IMR-90 (cell line): ENCODE measurements around the gene NKAP. TPM values are rescaled to one million over a fixed set of nuclear protein-coding genes. Genes with fewer than 3 reads are reported as not detected.

Experiments used
- ATAC-seq: fragments of 200-7000 bp; cut with Tn5 transposase; 2 replicates; pipeline ENCODE4 v1.9.1; 2020; ENCODE audit warnings: low read depth, mild to moderate bottlenecking, moderate library complexity
- BruUV-seq: library from RNA; stranded (reverse); fragments of 400-500 nt; replicated peaks from 2 replicates; lab custom pipeline; 2021; lab: Mats Ljungman, UMichigan
- CTCF ChIA-PET: fragments of 300-600 bp; formaldehyde crosslinking; extraction: SDS; loops from one replicate; lab custom pipeline; 2021; ENCODE audit warnings: antibody characterized with exemption; lab: Yijun Ruan, JAX
- POLR2A ChIA-PET: fragments of 300-600 bp; sonication (Branson Sonifier 250); formaldehyde crosslinking; loops from one replicate; lab custom pipeline; 2022; ENCODE audit warnings: antibody characterized with exemption; ENCODE audit not compliant: unreplicated experiment; lab: Charles Lee
- DNase-seq: peaks from one replicate; pipeline ENCODE4 v3.0.0; 2013
- H2AFZ ChIP-seq: replicated peaks from 2 replicates; pipeline ENCODE3; 2013; ENCODE audit warnings: low read length, mild to moderate bottlenecking; ENCODE audit not compliant: poor library complexity
- H2AK5ac ChIP-seq: 2 replicates; pipeline ENCODE4 v1.6.1; 2013; ENCODE audit warnings: low read depth, low read length, inconsistent platforms
- H2AK9ac ChIP-seq: replicated peaks from 2 replicates; pipeline ENCODE3; 2013; ENCODE audit warnings: mild to moderate bottlenecking, low read depth, low read length, moderate library complexity; ENCODE audit not compliant: poor library complexity
- H2BK120ac ChIP-seq: 2 replicates; pipeline ENCODE4 v1.6.1; 2013; ENCODE audit warnings: low read depth, low read length, inconsistent platforms
- H2BK15ac ChIP-seq: 3 replicates; pipeline ENCODE4 v1.6.1; 2013; ENCODE audit warnings: low read depth, low read length, inconsistent platforms
- H2BK20ac ChIP-seq: 2 replicates; pipeline ENCODE4 v1.6.1; 2013; ENCODE audit warnings: low read depth, mild to moderate bottlenecking, inconsistent platforms, low read length, moderate library complexity
- H2BK5ac ChIP-seq: 2 replicates; pipeline ENCODE4 v1.6.1; 2013; ENCODE audit warnings: mild to moderate bottlenecking, low read depth, low read length, inconsistent platforms; ENCODE audit not compliant: poor library complexity, severe bottlenecking
- H3K14ac ChIP-seq: replicated peaks from 2 replicates; pipeline ENCODE4 v1.6.1; 2013; ENCODE audit warnings: low read depth, low read length, inconsistent platforms
- H3K18ac ChIP-seq: 2 replicates; pipeline ENCODE4 v1.6.1; 2013; ENCODE audit warnings: low read depth, low read length, control low read depth
- H3K23ac ChIP-seq: 2 replicates; pipeline ENCODE4 v1.6.1; 2013; ENCODE audit warnings: low read depth, low read length, inconsistent platforms
- H3K27ac ChIP-seq: 2 replicates; pipeline ENCODE4 v1.5.1; 2013; ENCODE audit warnings: mild to moderate bottlenecking, control low read depth, low read length; ENCODE audit not compliant: insufficient read depth
- H3K27me3 ChIP-seq: 2 replicates; pipeline ENCODE4 v1.6.1; 2013; ENCODE audit warnings: low read length; ENCODE audit not compliant: control insufficient read depth, insufficient read depth
- H3K36me3 ChIP-seq: 2 replicates; pipeline ENCODE4 v1.6.1; 2013; ENCODE audit warnings: low read length, mixed read lengths; ENCODE audit not compliant: control insufficient read depth, insufficient read depth
- H3K4ac ChIP-seq: 2 replicates; pipeline ENCODE4 v1.6.1; 2013; ENCODE audit warnings: low read depth, low read length, inconsistent platforms
- H3K4me1 ChIP-seq: 2 replicates; pipeline ENCODE4 v1.6.1; 2013; ENCODE audit warnings: low read length, mixed read lengths; ENCODE audit not compliant: control insufficient read depth, insufficient read depth
- H3K4me2 ChIP-seq: 2 replicates; pipeline ENCODE4 v1.6.1; 2013; ENCODE audit warnings: low read depth, mild to moderate bottlenecking, control low read depth, low read length, moderate library complexity
- H3K4me3 ChIP-seq: 2 replicates; pipeline ENCODE4 v1.5.1; 2013; ENCODE audit warnings: low read depth, mild to moderate bottlenecking, control low read depth, low read length, moderate library complexity; ENCODE audit not compliant: insufficient read depth
- H3K56ac ChIP-seq: 2 replicates; pipeline ENCODE4 v1.6.1; 2013; ENCODE audit warnings: low read length, inconsistent platforms; ENCODE audit not compliant: insufficient read depth; ENCODE audit errors: extremely low read depth
- H3K79me1 ChIP-seq, 2 experiments: 2 replicates each; pipeline ENCODE4 v1.6.1; 2013; ENCODE audit warnings: low read length in 2 of 2, inconsistent platforms in 1 of 2, low read depth in 1 of 2
- H3K9ac ChIP-seq: 2 replicates; pipeline ENCODE4 v1.6.1; 2013; ENCODE audit warnings: low read depth, low read length, control low read depth
- H3K9me1 ChIP-seq: 2 replicates; pipeline ENCODE4 v1.6.1; 2013; ENCODE audit warnings: low read length, inconsistent platforms; ENCODE audit not compliant: insufficient read depth
- H3K9me3 ChIP-seq: 2 replicates; pipeline ENCODE4 v1.6.1; 2013; ENCODE audit warnings: low read length; ENCODE audit not compliant: control insufficient read depth, insufficient read depth
- H4K20me1 ChIP-seq: 2 replicates; pipeline ENCODE4 v1.6.1; 2013; ENCODE audit warnings: low read length, inconsistent platforms; ENCODE audit not compliant: insufficient read depth
- H4K5ac ChIP-seq: 2 replicates; pipeline ENCODE4 v1.6.1; 2013; ENCODE audit warnings: mild to moderate bottlenecking, low read depth, low read length, control low read depth
- H4K8ac ChIP-seq, 2 experiments: 2 replicates each; pipeline ENCODE4 v1.6.1; 2013; ENCODE audit warnings: low read depth in 2 of 2, low read length in 2 of 2, control low read depth in 1 of 2, inconsistent platforms in 1 of 2
- H4K91ac ChIP-seq: 2 replicates; pipeline ENCODE4 v1.6.1; 2013; ENCODE audit warnings: low read depth, low read length, inconsistent platforms; ENCODE audit not compliant: insufficient read depth
- BHLHE40 ChIP-seq: fragments of 150-350 bp; IDR thresholded peaks from 2 replicates; pipeline ENCODE4 v1.6.1; 2016; ENCODE audit warnings: mild to moderate bottlenecking, low read depth, low read length
- CHD1 ChIP-seq: IDR thresholded peaks from 2 replicates; pipeline ENCODE4 v1.6.1; 2012; ENCODE audit warnings: low read depth, low read length, improper control_type of control experiment
- FOS ChIP-seq: fragments of 150-350 bp; IDR thresholded peaks from 2 replicates; pipeline ENCODE4 v1.6.1; 2016; ENCODE audit warnings: low read depth, low read length
- MAFK ChIP-seq: IDR thresholded peaks from 2 replicates; pipeline ENCODE4 v1.6.1; 2012; ENCODE audit warnings: low read depth, low read length, improper control_type of control experiment
- MAZ ChIP-seq: IDR thresholded peaks from 2 replicates; pipeline ENCODE4 v1.6.1; 2012; ENCODE audit warnings: low read depth, mild to moderate bottlenecking, low read length, improper control_type of control experiment, moderate library complexity, borderline replicate concordance
- MXI1 ChIP-seq: IDR thresholded peaks from 2 replicates; pipeline ENCODE4 v1.6.1; 2012; ENCODE audit warnings: low read depth, mild to moderate bottlenecking, low read length, moderate library complexity, borderline replicate concordance
- NFE2L2 ChIP-seq: fragments of 150-350 bp; IDR thresholded peaks from 2 replicates; pipeline ENCODE4 v1.6.1; 2016; ENCODE audit warnings: low read depth, mild to moderate bottlenecking, low read length
- POLR2A ChIP-seq: IDR thresholded peaks from 2 replicates; pipeline ENCODE4 v1.6.1; 2012; ENCODE audit warnings: mild to moderate bottlenecking, low read depth, low read length
- RCOR1 ChIP-seq: IDR thresholded peaks from 2 replicates; pipeline ENCODE4 v1.6.1; 2012; ENCODE audit warnings: mild to moderate bottlenecking, low read length, improper control_type of control experiment; ENCODE audit not compliant: insufficient replicate concordance
- RFX5 ChIP-seq: IDR thresholded peaks from 2 replicates; pipeline ENCODE4 v1.8.0; 2012; ENCODE audit warnings: low read depth, mild to moderate bottlenecking, low read length, moderate library complexity
- SMC3 ChIP-seq: fragments of 150-350 bp; IDR thresholded peaks from 2 replicates; pipeline ENCODE4 v1.6.1; 2016; ENCODE audit warnings: low read depth, mild to moderate bottlenecking, antibody characterized with exemption, low read length, moderate library complexity
- WGBS, 2 experiments: methylation state at CpG; one replicate each; pipeline versions ENCODE4 v1.1.5 to v1.1.7; 2013; ENCODE audit warnings: missing lambda C conversion rate in 2 of 2; ENCODE audit not compliant: insufficient read length in 1 of 2; ENCODE audit errors: extremely low coverage in 2 of 2; 5-methylcytosine and 5-hydroxymethylcytosine counted together
- dilution Hi-C: fragments of 300-500 bp; cut with HindIII; formaldehyde crosslinking; loops from one replicate; pipeline ENCODE4 v1.14.3; 2018; ENCODE audit warnings: low sequenced_read_pairs; ENCODE audit not compliant: unreplicated experiment
- in situ Hi-C: fragments of 300-500 bp; cut with MboI; formaldehyde crosslinking; loops from 3 replicates; pipeline ENCODE4 v1.14.3; 2019; ENCODE audit warnings: low sequenced_read_pairs, inconsistent platforms, mixed read lengths
- intact Hi-C: fragments of 100-400 bp; cut with micrococcal nuclease; formaldehyde crosslinking; loops from 2 replicates; pipeline ENCODE4 v1.10.0; 2022
- polyA plus RNA-seq, 3 experiments: library from polyadenylated mRNA; depleted of rRNA; stranded (reverse); fragments of >200 nt; gene quantifications; 2 replicates each; pipeline ENCODE4 v1.2.3, GENCODE V29; 2012; ENCODE audit warnings: low replicate concordance in 1 of 3
- total RNA-seq: library from RNA; depleted of rRNA; stranded (reverse); fragments of >200 nt; gene quantifications from 2 replicates; pipeline ENCODE4 v1.2.3, GENCODE V29; 2012
- TF ChIP-seq, protein P1 (sequence below): conservative IDR thresholded peaks from 2 replicates; pipeline ENCODE4 v1.5.1; 2012; ENCODE audit warnings: mild to moderate bottlenecking, low read depth, low read length, improper control_type of control experiment
- TF ChIP-seq, protein P2 (sequence below): fragments of 150-350 bp; IDR thresholded peaks from 2 replicates; pipeline ENCODE4 v1.6.1; 2017; ENCODE audit warnings: mild to moderate bottlenecking, antibody characterized with exemption, low read length, low read depth
- TF ChIP-seq, protein P3 (sequence below): fragments of 150-350 bp; IDR thresholded peaks from 2 replicates; pipeline ENCODE4 v1.6.1; 2016; ENCODE audit warnings: low read depth, mild to moderate bottlenecking, low read length, moderate library complexity, borderline replicate concordance

Gene NKAP
- total and polyA plus RNA-seq, 2 of the 4 experiments (the other 2 are of a cell fraction): 1.3 to 2.7 TPM

DNA sequence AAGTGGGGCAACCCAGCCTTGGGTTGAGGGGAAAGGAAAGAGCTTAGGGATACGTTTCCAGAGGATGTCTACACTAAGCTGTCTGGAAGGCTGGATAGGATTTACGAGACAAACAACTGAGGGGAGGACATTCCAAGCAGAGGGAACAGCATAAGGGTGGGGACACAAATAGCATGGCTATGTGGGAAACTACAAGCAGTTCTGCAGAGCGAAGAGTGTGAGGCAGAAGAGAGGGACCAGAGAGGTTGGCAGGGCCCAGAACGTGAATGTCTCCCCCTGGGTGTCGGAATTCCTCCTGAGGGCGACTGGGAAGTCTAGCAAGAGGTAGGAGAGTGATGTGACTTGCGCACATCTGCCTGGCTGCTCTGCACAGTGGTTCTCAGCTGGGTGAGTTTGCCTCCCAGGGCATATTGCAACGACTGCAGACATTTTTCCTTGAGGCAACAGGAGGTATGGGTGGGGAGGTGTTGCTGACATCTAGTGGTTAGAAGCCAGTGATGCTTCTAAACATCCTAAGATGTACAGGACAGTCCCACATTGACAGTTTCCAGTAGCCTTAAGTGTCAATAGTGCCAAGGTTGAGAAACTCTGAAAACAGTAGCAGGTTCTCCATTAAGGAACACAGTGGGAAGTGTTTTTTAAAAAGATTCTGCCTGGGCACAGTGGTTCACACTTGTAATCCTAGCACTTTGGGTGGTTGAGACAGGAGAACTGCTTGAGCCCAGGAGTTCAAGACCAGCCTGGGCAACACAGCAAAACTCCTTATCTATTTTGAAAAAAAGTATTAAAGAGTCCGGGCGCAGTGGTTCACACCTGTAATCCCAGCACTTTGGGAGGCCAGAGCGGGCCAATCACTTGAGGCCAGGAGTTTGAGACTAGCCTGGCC is 62.8 kb downstream of the NKAP start:
- Histone ChIP-seq H2BK15ac (no peak overlapping the region), H3K18ac (no peak overlapping the region), H3K27ac (no peak overlapping the region), H2AFZ (no peak overlapping the region), H3K9ac (no peak overlapping the region), H3K23ac (no peak overlapping the region), H2BK5ac (no peak overlapping the region), H4K5ac (no peak overlapping the region), H3K79me1 (no peaks in the 10 kb centered on the region), H4K8ac (no peak overlapping the region), H3K36me3 (no peaks in the 10 kb centered on the region; the same call in 1 of the 2 replicates), H3K27me3 (no peaks in the 10 kb centered on the region), H3K56ac (no peak overlapping the region), H2BK120ac (no peak overlapping the region), H4K91ac (no peak overlapping the region), H2AK9ac (no peak overlapping the region), H3K4me1 (no peaks in the 10 kb centered on the region), H3K9me3 (no peaks in the 10 kb centered on the region), H2BK20ac (no peak overlapping the region), H2AK5ac (no peak overlapping the region), H3K4ac (no peak overlapping the region), H4K20me1 (no peaks in the 10 kb centered on the region), H3K9me1 (no peaks in the 10 kb centered on the region), H3K4me3 (no peak overlapping the region), H3K14ac (no peak overlapping the region), H3K4me2 (no peak overlapping the region)
- dilution Hi-C loops: no loop called here
- BruUV-seq: no TSS peak
- WGBS, 2 experiments: 44% methylated on average over 2 of the region's 11 CpGs; no CpG with 5 or more reads in 1 of the 2 experiments
- DNase-seq: peak; percentile 63
- intact Hi-C loops: loop anchor here (10.0 kb wide), 1 partner anchor 366 kb away; no protein-coding TSS in a partner anchor
- CTCF ChIA-PET: interaction anchor here (0.6 to 0.8 kb wide), 2 partner anchors 10 to 175 kb away, joined by 4 read pairs; no protein-coding TSS in a partner anchor
- peak; percentile 95 for ATAC-seq
- in situ Hi-C loops: no loop called here
- POLR2A ChIA-PET: no interaction called here
- TF ChIP-seq NFE2L2: no peak
- TF ChIP-seq RFX5: no peak
- TF ChIP-seq SMC3: peak; percentile 37; the same call in 1 of the 2 replicates
- TF ChIP-seq MXI1: no peak
- TF ChIP-seq FOS: no peak
- no peak for TF ChIP-seq RCOR1
- TF ChIP-seq, protein P1, sequence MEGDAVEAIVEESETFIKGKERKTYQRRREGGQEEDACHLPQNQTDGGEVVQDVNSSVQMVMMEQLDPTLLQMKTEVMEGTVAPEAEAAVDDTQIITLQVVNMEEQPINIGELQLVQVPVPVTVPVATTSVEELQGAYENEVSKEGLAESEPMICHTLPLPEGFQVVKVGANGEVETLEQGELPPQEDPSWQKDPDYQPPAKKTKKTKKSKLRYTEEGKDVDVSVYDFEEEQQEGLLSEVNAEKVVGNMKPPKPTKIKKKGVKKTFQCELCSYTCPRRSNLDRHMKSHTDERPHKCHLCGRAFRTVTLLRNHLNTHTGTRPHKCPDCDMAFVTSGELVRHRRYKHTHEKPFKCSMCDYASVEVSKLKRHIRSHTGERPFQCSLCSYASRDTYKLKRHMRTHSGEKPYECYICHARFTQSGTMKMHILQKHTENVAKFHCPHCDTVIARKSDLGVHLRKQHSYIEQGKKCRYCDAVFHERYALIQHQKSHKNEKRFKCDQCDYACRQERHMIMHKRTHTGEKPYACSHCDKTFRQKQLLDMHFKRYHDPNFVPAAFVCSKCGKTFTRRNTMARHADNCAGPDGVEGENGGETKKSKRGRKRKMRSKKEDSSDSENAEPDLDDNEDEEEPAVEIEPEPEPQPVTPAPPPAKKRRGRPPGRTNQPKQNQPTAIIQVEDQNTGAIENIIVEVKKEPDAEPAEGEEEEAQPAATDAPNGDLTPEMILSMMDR: peak; percentile 62
- no peak for TF ChIP-seq BHLHE40
- TF ChIP-seq POLR2A: no peak
- TF ChIP-seq, protein P2, sequence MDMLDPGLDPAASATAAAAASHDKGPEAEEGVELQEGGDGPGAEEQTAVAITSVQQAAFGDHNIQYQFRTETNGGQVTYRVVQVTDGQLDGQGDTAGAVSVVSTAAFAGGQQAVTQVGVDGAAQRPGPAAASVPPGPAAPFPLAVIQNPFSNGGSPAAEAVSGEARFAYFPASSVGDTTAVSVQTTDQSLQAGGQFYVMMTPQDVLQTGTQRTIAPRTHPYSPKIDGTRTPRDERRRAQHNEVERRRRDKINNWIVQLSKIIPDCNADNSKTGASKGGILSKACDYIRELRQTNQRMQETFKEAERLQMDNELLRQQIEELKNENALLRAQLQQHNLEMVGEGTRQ: no peak
- no peak for TF ChIP-seq CHD1
- TF ChIP-seq, protein P3, sequence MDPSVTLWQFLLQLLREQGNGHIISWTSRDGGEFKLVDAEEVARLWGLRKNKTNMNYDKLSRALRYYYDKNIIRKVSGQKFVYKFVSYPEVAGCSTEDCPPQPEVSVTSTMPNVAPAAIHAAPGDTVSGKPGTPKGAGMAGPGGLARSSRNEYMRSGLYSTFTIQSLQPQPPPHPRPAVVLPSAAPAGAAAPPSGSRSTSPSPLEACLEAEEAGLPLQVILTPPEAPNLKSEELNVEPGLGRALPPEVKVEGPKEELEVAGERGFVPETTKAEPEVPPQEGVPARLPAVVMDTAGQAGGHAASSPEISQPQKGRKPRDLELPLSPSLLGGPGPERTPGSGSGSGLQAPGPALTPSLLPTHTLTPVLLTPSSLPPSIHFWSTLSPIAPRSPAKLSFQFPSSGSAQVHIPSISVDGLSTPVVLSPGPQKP: no peak
- no peak for TF ChIP-seq MAZ
- no peak for TF ChIP-seq MAFK
